HG03066 (cell line): ENCODE data around the gene PNMA6E.
"Not testable (repeated sequence)": the region's sequence is repeated elsewhere in the genome, so short reads cannot be mapped to it uniquely, and the experiment has no call there.

Source experiments
- ATAC-seq: cut with Tn5 transposase; IDR thresholded peaks from one replicate; pipeline ENCODE4 v1.9.1; 2021; ENCODE audit warnings: low read depth; ENCODE audit not compliant: unreplicated experiment

The PNMA6E gene

DNA sequence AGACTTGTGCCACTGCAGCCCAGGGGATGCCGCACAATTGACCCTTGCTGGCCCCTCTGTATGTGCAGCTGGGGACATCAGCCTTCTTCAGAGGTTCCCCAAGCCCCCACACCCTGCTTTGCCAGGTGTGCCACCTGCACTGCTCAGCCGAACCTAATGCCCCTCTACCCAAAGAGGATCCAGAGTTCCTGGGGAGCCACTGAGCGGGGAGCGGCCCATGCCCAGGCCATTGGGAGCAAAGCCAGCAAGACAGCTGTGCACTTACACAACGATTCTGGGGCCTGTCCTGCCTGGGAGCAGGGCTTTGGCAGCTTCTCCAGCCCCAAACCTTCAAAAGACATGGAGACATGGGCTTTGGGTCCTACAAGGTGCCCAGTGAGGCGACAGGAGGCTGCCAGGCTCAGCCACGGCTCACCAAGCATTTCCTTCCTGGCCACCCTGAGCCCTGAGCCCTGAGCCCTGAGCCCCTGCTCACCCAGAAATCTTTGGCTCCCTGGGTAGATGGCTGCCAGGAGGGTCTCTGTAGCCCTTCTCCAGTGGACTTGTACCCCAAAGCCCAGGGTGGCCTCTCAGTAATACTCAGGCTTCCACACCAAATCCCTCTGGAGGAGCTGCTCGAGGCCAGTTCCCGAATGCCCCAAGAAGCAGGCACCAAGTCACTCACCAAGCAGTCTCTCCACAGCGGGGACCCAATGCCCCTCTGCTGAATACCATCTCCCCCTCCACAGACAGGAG, 13.0 kb downstream of the PNMA6E start:
- no peak for ATAC-seq

DNA sequence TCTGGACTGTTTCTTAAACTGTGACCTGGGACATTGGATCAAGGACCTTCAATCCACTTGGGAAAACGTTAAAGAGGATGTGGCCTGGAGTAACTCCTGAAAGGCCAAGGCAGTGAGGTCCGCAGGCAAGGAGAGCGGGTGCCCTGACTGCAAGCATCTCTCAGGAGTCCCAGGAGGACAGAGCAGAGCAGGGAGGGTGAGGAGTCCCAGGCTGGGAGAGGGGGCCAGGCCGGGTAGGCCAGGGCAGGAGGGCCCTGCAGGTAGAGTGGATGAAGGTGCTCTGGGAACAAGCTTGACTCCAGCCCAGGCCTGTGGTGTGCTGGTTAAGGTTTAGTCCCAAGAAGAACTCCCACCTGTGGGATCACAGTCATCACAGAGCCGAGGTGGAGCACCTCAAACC, 13.8 kb downstream of the PNMA6E start:
- no peak for ATAC-seq

DNA sequence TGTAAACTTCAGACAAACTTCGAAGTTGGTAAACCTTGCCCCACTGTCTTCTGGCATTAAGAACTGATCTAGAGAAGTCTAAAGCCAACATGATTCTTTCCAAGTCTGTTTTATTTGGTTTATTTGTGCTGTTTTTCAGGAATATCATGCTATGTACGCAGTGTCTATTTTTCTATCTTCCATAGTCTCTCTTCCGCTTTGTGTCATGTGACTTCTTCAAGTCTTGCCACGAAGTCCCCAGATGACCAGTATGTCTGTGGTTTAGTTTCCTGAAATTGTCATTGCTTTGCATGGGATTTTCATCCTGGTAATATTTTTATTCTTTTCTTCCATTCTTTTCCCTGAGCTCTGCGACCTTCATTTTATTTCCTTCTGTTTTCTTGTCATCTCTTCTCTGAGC, 15.1 kb downstream of the PNMA6E start:
- no peak for ATAC-seq

DNA sequence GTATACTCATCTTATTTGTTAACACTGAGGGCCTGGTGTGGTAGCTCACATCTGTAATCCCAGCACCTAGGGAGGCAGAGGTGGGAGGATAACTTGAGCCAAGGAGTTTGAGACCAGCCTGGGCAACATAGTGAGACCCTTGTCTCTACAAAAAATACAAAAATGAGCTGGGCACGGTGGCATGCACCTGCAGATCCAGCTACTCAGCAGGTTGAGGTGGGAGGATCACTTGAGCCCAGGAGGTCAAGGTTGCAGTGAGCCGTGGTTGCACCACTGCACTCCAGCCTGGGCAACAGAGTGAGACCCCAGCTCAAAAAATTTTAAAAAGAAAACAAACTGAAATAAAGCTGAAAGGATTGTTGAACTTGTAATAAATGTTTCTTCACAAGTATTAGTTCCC, 16.2 kb downstream of the PNMA6E start:
- not testable (repeated sequence) for ATAC-seq

DNA sequence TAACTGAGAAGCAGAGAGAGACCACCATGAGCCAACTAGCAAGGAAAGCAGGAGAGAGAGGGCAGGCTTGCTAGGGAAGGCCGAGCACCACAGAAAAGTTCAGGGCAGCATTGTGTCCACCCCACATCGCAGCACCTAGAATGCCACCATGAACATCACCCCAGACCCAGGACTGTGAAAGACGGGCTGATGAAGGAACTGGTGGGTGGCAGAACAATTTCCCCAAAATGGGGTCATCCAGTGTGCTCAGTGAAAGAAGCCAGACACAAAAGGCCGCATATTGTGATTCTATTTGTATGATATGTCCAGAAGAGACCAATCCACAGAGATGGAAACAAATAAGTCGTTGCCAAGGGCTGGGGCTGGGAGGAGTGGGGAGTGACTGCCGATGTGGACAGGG, 16.8 kb downstream of the PNMA6E start:
- ATAC-seq, result no peak

DNA sequence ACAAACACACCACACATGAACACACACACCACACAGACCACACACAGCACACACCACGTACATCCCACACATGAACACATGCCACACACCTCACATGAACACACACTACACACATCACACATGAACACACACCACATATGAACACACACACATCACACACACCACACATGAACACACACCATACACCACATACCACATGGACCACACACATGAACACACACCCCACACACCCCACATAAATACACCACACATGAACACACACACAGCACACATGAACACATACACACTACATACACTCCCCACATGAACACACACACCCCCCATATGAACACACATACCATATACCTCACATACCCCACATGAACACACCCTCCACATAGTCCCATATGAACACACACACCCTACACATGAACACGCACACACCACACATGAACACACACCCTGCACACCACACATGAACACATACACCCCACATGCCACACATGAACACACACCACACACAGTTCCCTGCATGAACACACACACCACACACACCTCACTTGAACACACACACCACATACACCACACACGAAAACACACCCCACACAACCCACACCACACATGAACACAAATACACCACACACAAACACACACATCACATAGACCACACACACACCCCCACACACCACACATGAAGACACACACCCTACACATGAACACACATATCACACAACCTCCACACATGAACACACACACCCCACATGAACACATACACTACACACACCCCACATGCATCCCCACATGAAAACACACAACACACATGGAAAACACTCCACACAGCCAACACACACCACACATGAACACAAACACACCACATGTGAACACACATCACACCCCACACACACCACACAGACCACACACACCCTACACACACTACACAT, 18.3 kb downstream of the PNMA6E start:
- no peak for ATAC-seq

DNA sequence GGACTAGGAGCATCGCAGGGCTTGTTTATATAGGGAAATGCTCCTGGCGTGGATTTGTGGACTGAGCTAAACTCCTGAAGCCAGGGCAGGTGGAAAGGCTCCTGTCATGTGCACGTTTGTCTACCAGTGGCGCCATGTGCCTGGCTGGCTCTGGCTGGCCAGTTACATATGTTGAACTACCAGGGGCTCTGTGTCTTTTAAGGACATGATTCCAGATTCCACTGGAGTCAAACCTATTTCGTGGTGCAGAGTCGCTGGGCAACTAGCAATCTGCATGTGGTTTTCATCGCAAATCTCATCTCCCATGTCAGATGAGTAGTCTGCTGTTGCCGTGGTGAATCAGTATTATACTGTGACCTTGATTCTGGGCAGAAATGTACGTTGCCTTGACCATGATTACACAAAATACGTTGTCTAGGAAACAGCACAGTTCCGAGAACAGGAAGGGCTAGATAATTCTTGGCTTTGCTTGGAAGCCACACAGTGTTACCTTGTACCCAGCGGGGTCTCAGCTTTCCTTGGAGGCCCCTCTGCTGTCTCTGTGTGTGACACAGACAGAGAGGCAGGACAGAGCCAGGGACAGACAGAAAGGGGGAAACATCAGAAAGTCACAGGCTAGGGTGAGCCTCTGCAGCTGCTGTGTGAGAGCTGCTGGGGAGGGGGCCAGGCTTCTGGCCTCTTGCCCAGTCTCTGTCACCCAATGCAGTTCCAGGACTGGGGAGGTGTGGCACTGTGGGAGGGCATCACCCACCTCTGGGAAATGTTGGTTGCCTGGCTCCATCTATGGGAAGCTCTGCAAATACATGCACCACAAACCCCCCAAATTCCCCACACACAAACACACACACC, 19.2 kb downstream of the PNMA6E start:
- no peak for ATAC-seq

DNA sequence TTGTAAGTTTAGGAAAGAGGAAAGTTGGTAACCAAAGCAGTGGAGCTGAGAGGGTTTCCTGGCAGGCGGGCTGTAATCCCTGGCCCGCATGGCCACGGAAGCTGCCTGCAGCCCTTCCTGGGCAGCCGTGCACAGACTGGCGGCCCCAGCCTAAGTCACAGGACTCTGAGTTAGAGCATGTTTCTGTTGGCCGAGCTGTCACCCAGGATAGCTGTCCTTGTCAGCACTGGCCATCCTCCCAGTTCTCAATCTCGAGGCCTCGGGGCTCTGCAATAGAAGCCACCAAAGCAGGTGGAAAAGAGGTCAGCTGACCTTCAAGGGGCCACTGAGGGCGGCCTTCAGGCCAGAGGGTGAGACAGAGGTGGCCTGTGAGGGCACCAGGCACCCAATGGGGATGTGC, 20.5 kb downstream of the PNMA6E start:
- ATAC-seq, result no peak

DNA sequence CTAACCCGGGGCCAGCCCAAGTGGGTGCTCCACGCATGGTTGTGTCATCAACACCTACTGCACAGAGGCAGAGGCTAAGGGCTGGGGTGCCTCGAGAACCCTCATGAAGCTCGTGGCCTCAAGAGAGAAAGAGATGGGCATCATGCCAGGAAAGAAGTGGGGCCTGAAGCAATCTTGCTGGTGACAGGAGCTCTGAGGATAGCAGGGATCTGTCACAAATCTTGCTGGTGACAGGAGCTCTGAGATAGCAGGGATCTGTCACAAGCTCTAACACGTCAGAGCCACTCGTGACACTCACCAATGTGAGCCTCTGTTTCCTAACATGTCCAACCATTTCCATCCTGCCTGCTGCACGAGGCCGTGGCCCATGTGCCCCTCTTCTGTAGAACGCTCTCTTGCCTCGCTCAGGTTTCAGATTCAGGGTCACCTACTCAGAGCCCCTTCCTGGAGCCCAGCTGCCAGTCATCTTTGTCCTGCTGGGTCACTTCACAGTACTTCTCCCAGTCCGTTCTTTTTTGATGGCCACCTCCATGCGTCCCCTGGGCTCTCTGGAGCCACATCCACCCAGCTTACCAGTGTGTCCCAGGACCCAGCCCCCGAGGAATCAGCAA, 21.1 kb downstream of the PNMA6E start:
- ATAC-seq, result no peak

DNA sequence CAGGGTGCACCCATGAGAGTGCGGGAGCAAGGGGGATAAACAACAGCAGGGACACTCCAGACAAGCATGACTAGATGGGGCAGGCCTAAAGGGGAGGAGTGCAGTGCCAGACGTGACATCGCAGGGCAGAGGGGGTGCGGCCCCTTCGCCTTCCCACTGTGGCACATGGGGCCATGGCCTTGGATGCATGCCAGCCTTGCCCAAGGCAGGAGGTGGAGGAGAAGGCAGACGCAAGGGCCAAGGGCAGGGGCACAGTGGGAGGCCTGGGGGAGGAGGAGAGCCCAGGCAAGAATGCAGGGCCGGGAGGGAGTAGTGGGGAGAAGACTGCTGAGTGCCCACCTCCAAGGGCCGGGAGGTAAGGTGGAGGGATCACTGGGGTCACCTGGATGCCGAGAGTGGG, 21.6 kb downstream of the PNMA6E start:
- ATAC-seq, result no peak

DNA sequence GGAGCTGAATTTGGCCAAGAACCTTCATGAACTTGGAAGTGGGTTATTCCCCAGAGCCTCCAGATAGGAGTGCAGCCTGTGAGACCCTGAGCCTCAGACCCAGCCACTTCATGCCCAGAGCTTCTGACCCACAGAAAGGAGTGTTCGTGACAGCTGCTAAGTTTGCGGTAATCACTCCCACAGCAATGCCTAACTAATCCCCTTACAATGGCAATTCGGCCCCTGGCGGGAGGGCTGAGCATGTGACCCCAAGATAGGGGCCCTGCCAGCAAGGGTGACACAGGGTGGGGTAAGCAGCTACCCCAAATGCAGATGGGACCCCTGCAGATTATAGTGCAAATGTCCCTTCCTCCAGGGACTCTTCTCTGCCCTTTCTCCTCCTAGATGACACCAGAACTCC, 22.5 kb downstream of the PNMA6E start:
- no peak for ATAC-seq

DNA sequence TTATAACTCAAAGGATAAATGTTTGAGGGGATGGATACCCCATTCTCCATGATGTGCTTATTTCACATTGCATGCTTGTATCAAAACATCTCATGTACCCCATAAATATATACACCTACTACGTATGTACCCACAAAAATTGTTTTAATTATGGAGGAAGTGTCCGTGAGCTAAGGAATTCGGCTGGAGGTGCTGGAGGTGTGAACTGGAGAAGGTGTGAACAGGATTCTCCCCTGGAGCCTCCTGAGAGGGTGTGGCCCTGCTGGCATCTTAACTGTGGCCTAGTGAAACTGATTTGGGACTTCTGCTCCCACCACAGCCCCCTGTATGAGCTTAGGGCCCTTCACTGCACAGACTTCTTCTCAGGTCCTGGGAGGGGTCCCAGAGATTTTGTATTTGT, 23.4 kb downstream of the PNMA6E start:
- no peak for ATAC-seq

DNA sequence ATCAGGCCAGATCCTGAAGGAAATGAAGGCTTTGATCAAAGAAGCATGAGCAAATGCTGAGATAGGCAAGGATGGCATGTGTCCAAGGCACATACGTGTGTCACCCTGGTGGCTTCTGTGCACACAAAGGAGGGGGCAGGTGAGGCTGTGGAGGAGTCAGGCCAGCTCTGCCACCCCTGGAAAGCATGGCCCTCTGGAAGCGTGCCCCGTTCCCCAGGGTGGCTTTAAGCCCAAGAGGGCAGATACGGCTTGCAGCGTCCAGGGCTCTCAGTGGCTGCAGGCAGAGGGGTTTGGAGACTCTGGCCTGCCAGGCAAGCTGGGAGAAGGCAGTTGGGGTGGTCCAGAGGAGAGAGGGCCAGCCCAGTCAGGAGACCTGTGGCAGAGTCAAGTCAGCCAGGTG, 25.6 kb downstream of the PNMA6E start:
- ATAC-seq, result no peak

DNA sequence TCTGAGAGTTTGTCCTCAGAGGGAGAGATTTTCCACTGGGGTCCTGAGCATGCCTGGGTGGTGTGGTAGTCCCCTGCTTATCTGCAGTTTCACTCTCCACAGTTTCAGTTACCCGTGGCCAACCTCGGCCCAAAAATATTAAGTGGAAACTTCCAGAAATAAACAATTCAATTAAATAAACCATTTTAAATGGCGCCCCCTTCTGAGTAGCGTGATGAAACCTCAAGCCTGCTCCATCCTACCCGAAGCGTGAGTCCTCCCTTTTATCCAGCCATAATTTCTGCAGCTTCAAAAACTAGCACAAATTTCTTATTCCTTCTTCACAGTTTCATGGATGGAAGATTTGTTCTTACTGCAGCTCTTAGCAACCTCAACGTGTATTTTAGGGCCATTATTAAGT, 26.7 kb downstream of the PNMA6E start:
- ATAC-seq, result no peak

DNA sequence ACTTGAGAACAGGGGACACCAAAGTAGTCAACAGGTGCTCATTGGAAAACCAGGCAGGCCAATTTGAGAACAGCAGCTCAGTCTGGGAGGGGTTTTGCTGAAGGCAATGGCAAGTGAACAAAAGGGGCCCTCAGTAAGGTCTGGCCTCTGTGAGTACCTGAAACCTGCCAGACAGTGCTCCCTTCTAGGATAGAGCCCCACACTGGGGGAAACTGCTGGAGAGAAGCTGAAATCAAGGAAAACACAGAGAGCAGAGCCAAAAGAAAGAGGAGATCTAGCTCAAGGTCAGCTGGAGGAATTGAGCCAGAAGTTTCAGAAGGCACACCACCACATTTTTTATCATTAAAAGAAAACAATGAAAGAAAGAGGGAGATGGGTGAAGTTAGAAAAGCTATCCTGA, 28.2 kb downstream of the PNMA6E start:
- no peak for ATAC-seq

DNA sequence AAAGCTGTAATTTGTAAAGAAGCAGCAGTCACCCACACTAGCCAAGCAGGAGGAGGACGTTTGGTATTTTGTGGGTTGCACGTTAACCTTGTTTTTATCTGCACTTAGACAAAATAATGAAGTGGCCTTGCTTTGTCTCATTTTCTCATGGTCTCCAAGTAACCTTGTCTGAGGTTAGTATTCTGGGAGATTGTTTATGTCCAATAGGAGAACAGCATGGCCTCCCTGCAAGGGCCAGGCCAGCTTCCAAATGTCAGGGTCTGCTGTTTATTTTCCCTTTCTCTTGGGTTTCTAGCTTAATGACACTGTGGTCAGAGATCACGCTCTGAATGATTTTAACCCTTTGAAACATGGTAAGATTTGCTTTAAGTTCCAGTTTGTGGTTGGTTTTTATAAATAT, 29.9 kb downstream of the PNMA6E start:
- no peak for ATAC-seq

DNA sequence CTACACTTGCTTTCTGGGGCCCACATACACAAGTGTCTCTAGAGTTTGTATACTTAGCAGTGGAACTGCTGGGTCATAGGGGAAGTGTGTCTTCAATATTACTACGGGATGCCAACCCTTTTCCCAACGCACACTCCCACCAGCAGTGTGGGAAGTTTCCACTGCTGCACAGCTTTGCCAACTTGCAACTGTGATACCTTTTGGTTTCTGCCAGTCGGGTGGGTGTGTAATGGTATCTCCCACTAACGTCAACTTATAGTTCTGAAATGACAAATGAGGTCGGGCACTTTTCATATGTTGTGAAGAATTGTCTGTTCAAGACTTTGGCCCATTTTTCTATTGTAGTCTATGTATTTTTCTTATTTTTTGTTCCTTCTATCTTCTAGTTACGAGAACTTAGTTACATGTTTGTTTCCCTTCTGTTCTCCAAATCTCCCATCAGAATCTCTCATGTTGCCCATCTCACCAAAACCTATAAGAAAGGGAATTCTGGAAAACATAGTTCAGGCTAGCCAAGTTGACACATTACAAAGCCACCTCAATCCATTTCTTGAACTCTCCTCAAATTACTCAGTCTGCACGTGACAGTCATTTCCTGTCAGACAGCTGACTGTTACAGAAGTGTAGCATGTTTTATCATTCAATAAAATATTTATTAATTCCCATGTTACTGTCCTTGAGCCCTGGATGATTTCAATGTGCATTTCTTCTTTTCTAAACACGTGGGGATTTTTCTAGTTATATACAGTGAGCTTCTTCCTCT, 30.7 kb downstream of the PNMA6E start:
- no peak for ATAC-seq

DNA sequence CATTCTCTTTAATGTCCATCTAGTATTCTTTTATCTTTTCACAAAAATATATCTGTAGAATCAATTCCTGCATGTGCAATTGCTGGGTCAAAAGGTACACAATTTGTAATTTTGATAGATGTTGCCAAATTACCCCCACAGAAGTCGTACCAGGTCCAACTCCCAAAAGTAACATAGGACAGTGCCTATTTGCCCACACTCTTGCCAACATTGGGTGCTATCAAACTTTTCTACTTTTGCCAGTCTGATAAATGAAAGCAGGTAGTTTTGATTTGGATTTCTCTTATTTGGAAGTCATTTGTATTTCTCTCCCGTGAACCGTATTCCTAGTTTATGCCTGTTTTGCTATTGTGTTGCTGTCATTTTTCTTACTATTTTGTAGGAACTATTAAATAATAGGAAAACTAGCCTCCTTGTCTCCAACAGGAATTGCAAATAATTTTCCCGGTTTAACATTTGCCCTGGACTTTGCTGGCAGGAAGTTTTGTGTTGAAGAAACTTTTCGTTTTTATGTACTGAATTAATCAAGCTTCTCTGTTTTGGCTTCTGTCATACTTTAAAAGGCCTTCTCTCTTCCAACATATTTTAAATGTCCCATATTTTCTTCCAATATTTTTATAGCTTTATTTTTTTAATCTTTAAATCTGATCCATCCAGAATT, 34.1 kb downstream of the PNMA6E start:
- no peak for ATAC-seq

DNA sequence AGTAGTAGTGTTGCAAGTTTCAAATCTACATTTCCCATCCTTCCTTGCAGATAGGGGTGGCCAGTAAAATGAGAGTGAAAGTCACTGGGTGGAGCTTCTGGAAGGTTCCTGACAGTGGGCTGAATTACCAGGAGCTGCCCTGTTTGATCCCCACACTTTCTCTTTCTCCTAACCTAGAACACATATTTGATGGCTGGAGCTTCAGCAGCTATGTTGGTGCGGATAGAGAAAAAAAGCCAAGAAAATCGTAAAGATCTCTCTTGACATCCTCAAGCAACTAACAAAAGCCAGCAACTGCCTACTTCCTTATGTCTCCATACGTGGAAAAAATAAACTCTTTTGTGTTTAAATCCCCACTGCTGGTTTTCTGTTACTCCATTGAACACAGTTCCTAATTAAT, 35.0 kb downstream of the PNMA6E start:
- ATAC-seq, result no peak
